Measurements from ENCODE around the gene RAB11FIP5. TPM values are rescaled to one million over a fixed set of nuclear protein-coding genes. Genes with fewer than 3 reads are reported as not detected.
"Not testable (repeated sequence)": the region's sequence is repeated elsewhere in the genome, so short reads cannot be mapped to it uniquely, and the experiment has no call there.

RAB11FIP5 gene
- polyA plus RNA-seq, 1 donor, result 13.0 TPM

- DNase-seq (ENCODE audit: low read depth), result no peak
Measured at GRCh38 chr2:73111073-73112025, 1.4 kb downstream of the RAB11FIP5 start.

- DNase-seq (ENCODE audit: low read depth), result no peak
Measured at GRCh38 chr2:73110168-73111072, 2.3 kb downstream of the RAB11FIP5 start.

GRCh38 chr2:73109431-73110167 lies 3.1 kb downstream of the RAB11FIP5 start:
- DNase-seq (ENCODE audit: low read depth), result no peak

- DNase-seq (ENCODE audit: low read depth), result no peak
Measured at GRCh38 chr2:73107211-73107926, 5.4 kb downstream of the RAB11FIP5 start.

GRCh38 chr2:73106791-73107190 lies 6.0 kb downstream of the RAB11FIP5 start:
- no peak for DNase-seq (ENCODE audit: low read depth)

- DNase-seq (ENCODE audit: low read depth), result no peak
Measured at GRCh38 chr2:73105511-73105971, 7.2 kb downstream of the RAB11FIP5 start.

- DNase-seq (ENCODE audit: low read depth), result no peak
Measured at GRCh38 chr2:73104933-73105332, 7.8 kb downstream of the RAB11FIP5 start.

- no peak for DNase-seq (ENCODE audit: low read depth)
Measured at GRCh38 chr2:73103018-73103542, 9.7 kb downstream of the RAB11FIP5 start.

- no peak for DNase-seq (ENCODE audit: low read depth)
Measured at GRCh38 chr2:73101626-73102256, 11.0 kb downstream of the RAB11FIP5 start.

GRCh38 chr2:73100956-73101355 lies 11.8 kb downstream of the RAB11FIP5 start:
- DNase-seq (ENCODE audit: low read depth), result no peak

GRCh38 chr2:73099486-73099885 lies 13.3 kb downstream of the RAB11FIP5 start:
- DNase-seq (ENCODE audit: low read depth), result no peak

GRCh38 chr2:73095910-73096309 lies 16.8 kb downstream of the RAB11FIP5 start:
- DNase-seq (ENCODE audit: low read depth), result no peak

GRCh38 chr2:73093601-73094218 lies 19.0 kb downstream of the RAB11FIP5 start:
- not testable (repeated sequence) for DNase-seq (ENCODE audit: low read depth)

GRCh38 chr2:73092146-73092783 lies 20.5 kb downstream of the RAB11FIP5 start:
- no peak for DNase-seq (ENCODE audit: low read depth)

GRCh38 chr2:73091696-73092095 lies 21.1 kb downstream of the RAB11FIP5 start:
- no peak for DNase-seq (ENCODE audit: low read depth)

- DNase-seq (ENCODE audit: low read depth), result no peak
Measured at GRCh38 chr2:73091164-73091563, 21.6 kb downstream of the RAB11FIP5 start.

GRCh38 chr2:73089270-73090030 lies 23.3 kb downstream of the RAB11FIP5 start:
- DNase-seq (ENCODE audit: low read depth), result no peak

- DNase-seq (ENCODE audit: low read depth), result no peak
Measured at GRCh38 chr2:73088703-73089102, 24.0 kb downstream of the RAB11FIP5 start.

Data from forelimb muscle (tissue), 1 donor.